Endothelial cell of umbilical vein (primary cell): ENCODE results near the gene OLFM1. TPM values are rescaled to one million over a fixed set of nuclear protein-coding genes. Genes with fewer than 3 reads are reported as not detected.

Source experiments
- BruUV-seq: library from RNA; stranded (reverse); fragments of 400-500 nt; replicated peaks from 2 replicates; lab custom pipeline; 2021; lab: Mats Ljungman, UMichigan
- CTCF ChIA-PET: fragments of 300-600, 350-600 bp; sonication (Branson Sonifier 250); formaldehyde crosslinking; loops from one replicate; lab custom pipeline; 2021; ENCODE audit warnings: antibody characterized with exemption, inconsistent platforms; lab: Charles Lee
- POLR2A ChIA-PET: fragments of 300-600, 350-600 bp; sonication (Branson Sonifier 250); formaldehyde crosslinking; loops from one replicate; lab custom pipeline; 2021; ENCODE audit warnings: antibody characterized with exemption, inconsistent platforms; lab: Charles Lee
- DNase-seq: peaks from one replicate; pipeline ENCODE4 v3.0.0-alpha.2; 2011; ENCODE audit warnings: low read depth, low spot score
- FAIRE-seq: peaks from 2 replicates; lab custom pipeline; 2011; peaks lifted over from hg19 to GRCh38; lab: Jason Lieb, UNC
- H2AFZ ChIP-seq: 2 replicates; pipeline ENCODE4 v1.6.0; 2012; ENCODE audit warnings: low read depth, low read length, control low read depth, inconsistent platforms
- H3K27ac ChIP-seq: 2 replicates; pipeline ENCODE4 v1.5.1; 2011; ENCODE audit warnings: low read depth, mild to moderate bottlenecking, control low read depth, low read length, moderate library complexity; ENCODE audit not compliant: insufficient read depth
- H3K27me3 ChIP-seq, 2 experiments: 2 replicates each; pipeline versions ENCODE4 v1.6.0 to v1.6.1; 2011; ENCODE audit warnings: low read length in 2 of 2, mixed read lengths in 1 of 2; ENCODE audit not compliant: control insufficient read depth in 2 of 2, insufficient read depth in 2 of 2
- H3K36me3 ChIP-seq, 2 experiments: 2 replicates in 1 of 2; 3 replicates in 1 of 2; pipeline ENCODE4 v1.5.1; 2011; ENCODE audit warnings: low read length in 2 of 2, mild to moderate bottlenecking in 1 of 2, moderate library complexity in 1 of 2; ENCODE audit not compliant: control insufficient read depth in 2 of 2, insufficient read depth in 2 of 2; ENCODE audit errors: extremely low read depth in 1 of 2
- H3K4me1 ChIP-seq: 3 replicates; pipeline ENCODE4 v1.5.1; 2011; ENCODE audit warnings: mild to moderate bottlenecking, low read length; ENCODE audit not compliant: control insufficient read depth, insufficient read depth; ENCODE audit errors: extremely low read depth
- H3K4me2 ChIP-seq: 2 replicates; pipeline ENCODE4 v1.6.1; 2011; ENCODE audit warnings: low read length, control low read depth, mixed read lengths; ENCODE audit not compliant: insufficient read depth
- H3K4me3 ChIP-seq, 3 experiments: fragments of 200-600 bp in 1 of 3; sonication (generic), shearing (Covaris generic) in 1 of 3; replicated peaks in 1 of 3; 2 replicates each; pipeline ENCODE4 v1.5.1; 2011 to 2016; ENCODE audit warnings: control low read depth in 3 of 3, low read length in 3 of 3, mild to moderate bottlenecking in 2 of 3, inconsistent platforms in 1 of 3, low read depth in 1 of 3, moderate library complexity in 1 of 3; ENCODE audit not compliant: insufficient read depth in 1 of 3
- H3K79me2 ChIP-seq: 2 replicates; pipeline ENCODE4 v1.6.0; 2012; ENCODE audit warnings: low read length, inconsistent platforms; ENCODE audit not compliant: control insufficient read depth, insufficient read depth
- H3K9ac ChIP-seq: replicated peaks from 2 replicates; pipeline ENCODE3; 2011; ENCODE audit warnings: low read length, control low read depth; ENCODE audit not compliant: insufficient read depth; ENCODE audit errors: extremely low read depth
- H3K9me1 ChIP-seq: replicated peaks from 3 replicates; pipeline ENCODE4 v1.6.0; 2011; ENCODE audit warnings: mild to moderate bottlenecking, low read length; ENCODE audit not compliant: control insufficient read depth, insufficient read depth; ENCODE audit errors: extremely low read depth
- H3K9me3 ChIP-seq: replicated peaks from 2 replicates; pipeline ENCODE4 v1.5.1; 2012; ENCODE audit warnings: low read length, inconsistent platforms; ENCODE audit not compliant: control insufficient read depth, insufficient read depth
- H4K20me1 ChIP-seq: replicated peaks from 2 replicates; pipeline ENCODE3; 2011; ENCODE audit warnings: mild to moderate bottlenecking, low read length; ENCODE audit not compliant: control insufficient read depth, insufficient read depth; ENCODE audit errors: extremely low read depth
- EZH2 ChIP-seq: IDR thresholded peaks from 2 replicates; pipeline ENCODE4 v1.6.1; 2012; ENCODE audit warnings: borderline replicate concordance, low read depth, mild to moderate bottlenecking, moderate library complexity, low read length, inconsistent platforms; ENCODE audit not compliant: severe bottlenecking
- FOS ChIP-seq: IDR thresholded peaks from 2 replicates; pipeline ENCODE4 v1.6.1; 2011; ENCODE audit warnings: mild to moderate bottlenecking, low read length, moderate library complexity, borderline replicate concordance; ENCODE audit not compliant: insufficient read depth
- GATA2 ChIP-seq: IDR thresholded peaks from 2 replicates; pipeline ENCODE4 v1.7.0; 2011; ENCODE audit warnings: low read depth, mild to moderate bottlenecking, moderate library complexity, mixed read lengths, low read length; ENCODE audit not compliant: insufficient read length, insufficient read depth
- JUN ChIP-seq: IDR thresholded peaks from 2 replicates; pipeline ENCODE4 v1.6.1; 2011; ENCODE audit warnings: borderline replicate concordance, low read depth; ENCODE audit not compliant: insufficient read length, insufficient read depth
- MYC ChIP-seq: IDR thresholded peaks from one replicate; pipeline ENCODE4 v1.6.1; 2011; ENCODE audit warnings: mild to moderate bottlenecking, low read depth, low read length
- POLR2A ChIP-seq: IDR thresholded peaks from 2 replicates; pipeline ENCODE4 v1.6.1; 2012; ENCODE audit warnings: low read depth, mild to moderate bottlenecking, control low read depth, low read length
- POLR2AphosphoS5 ChIP-seq: IDR thresholded peaks from 2 replicates; pipeline ENCODE4 v1.6.1; 2012; ENCODE audit warnings: low read depth, mild to moderate bottlenecking, control low read depth, low read length, moderate library complexity; ENCODE audit not compliant: insufficient read depth
- dilution Hi-C: fragments of 300-500 bp; cut with MboI; formaldehyde crosslinking; loops from one replicate; pipeline ENCODE4 v1.15.0; 2019; ENCODE audit warnings: low sequenced_read_pairs; ENCODE audit not compliant: extremely low pct_ligation_motif_present
- intact Hi-C: fragments of 100-400 bp; cut with micrococcal nuclease; formaldehyde crosslinking; loops from one replicate; pipeline ENCODE4 v1.10.0; 2022
- polyA plus RNA-seq, 4 experiments: library from polyadenylated mRNA; depleted of rRNA in 3 of 4; stranded (reverse) in 3 of 4; unstranded in 1 of 4; fragments of >200 nt; gene quantifications; 2 replicates each; pipeline versions ENCODE4 v1.2.1 to v1.2.3, GENCODE V29; 2011 to 2012; ENCODE audit warnings: missing spikeins in 1 of 4
- total RNA-seq: library from RNA; stranded (reverse); gene quantifications from 2 replicates; pipeline ENCODE4 v1.2.3, GENCODE V29; 2021
- TF ChIP-seq, protein P1 (sequence below): IDR thresholded peaks from 2 replicates; pipeline ENCODE4 v1.6.1; 2011; ENCODE audit not compliant: insufficient read depth, insufficient read length
- TF ChIP-seq, protein P2 (sequence below), 2 donors: IDR thresholded peaks; 1 replicate in 1 of 2; 2 replicates in 1 of 2; pipeline ENCODE4 v1.5.1; 2011; ENCODE audit warnings: low read length in 2 of 2, mild to moderate bottlenecking in 2 of 2, moderate library complexity in 2 of 2, control low read depth in 1 of 2, inconsistent platforms in 1 of 2, low read depth in 1 of 2; ENCODE audit not compliant: insufficient read depth in 1 of 2; ENCODE audit errors: extremely low read depth in 1 of 2

OLFM1 gene
- total and polyA plus RNA-seq, 2 donors (not counting 3 experiments of a cell fraction or from before 2014, with no cell fraction given) = 0.07 to 0.95 TPM

DNA sequence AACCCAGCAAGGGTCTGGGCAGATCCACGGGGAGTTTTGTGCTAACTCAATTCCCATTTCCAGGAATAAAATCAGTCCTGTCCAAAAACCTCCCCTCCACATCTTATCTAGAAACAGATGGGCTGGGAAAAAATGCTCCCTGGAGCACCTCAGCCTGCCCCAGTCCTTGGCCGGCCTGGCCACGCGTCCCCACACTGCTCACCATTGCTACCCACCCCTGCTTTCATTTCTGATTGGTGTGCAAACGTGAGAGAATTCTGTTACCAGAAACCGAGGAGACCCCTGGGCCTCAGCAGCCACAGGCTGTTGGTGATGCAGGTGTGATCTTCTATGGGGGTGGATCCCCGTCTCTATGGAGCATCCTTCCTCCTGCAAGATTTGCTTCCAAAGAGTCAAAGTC lies 38.0 kb upstream of the OLFM1 start:
- FAIRE-seq = no peak
- no peaks in the 10 kb centered on the region for H3K36me3 ChIP-seq
- no peaks in the 10 kb centered on the region for H4K20me1 ChIP-seq
- H2AFZ ChIP-seq = no peak overlapping the region
- H3K79me2 ChIP-seq = no peaks in the 10 kb centered on the region
- TF ChIP-seq POLR2AphosphoS5 (no peak), JUN (no peak), POLR2A (no peak), MYC (no peak), GATA2 (no peak), EZH2 (no peak), FOS (no peak)
- TF ChIP-seq, protein P1, sequence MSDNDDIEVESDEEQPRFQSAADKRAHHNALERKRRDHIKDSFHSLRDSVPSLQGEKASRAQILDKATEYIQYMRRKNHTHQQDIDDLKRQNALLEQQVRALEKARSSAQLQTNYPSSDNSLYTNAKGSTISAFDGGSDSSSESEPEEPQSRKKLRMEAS = no peak
- TF ChIP-seq, protein P2, sequence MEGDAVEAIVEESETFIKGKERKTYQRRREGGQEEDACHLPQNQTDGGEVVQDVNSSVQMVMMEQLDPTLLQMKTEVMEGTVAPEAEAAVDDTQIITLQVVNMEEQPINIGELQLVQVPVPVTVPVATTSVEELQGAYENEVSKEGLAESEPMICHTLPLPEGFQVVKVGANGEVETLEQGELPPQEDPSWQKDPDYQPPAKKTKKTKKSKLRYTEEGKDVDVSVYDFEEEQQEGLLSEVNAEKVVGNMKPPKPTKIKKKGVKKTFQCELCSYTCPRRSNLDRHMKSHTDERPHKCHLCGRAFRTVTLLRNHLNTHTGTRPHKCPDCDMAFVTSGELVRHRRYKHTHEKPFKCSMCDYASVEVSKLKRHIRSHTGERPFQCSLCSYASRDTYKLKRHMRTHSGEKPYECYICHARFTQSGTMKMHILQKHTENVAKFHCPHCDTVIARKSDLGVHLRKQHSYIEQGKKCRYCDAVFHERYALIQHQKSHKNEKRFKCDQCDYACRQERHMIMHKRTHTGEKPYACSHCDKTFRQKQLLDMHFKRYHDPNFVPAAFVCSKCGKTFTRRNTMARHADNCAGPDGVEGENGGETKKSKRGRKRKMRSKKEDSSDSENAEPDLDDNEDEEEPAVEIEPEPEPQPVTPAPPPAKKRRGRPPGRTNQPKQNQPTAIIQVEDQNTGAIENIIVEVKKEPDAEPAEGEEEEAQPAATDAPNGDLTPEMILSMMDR (IDR thresholded peaks at IDR 0.05; ENCODE audit: extremely low read depth in 1 of 2, insufficient read depth in 1 of 2, low read depth in 1 of 2, low read length in 2 of 2) = no peak
- no peaks in the 10 kb centered on the region for H3K4me1 ChIP-seq
- H3K27ac ChIP-seq = no peak overlapping the region
- no peak overlapping the region for H3K4me3 ChIP-seq
- dilution Hi-C loops (no loop called here), intact Hi-C loops (no loop called here)
- no peak for DNase-seq
- no peaks in the 10 kb centered on the region for H3K9me1 ChIP-seq
- H3K4me2 ChIP-seq = no peak overlapping the region
- no peak overlapping the region for H3K9ac ChIP-seq
- BruUV-seq = no TSS peak
- no peaks in the 10 kb centered on the region for H3K27me3 ChIP-seq
- H3K9me3 ChIP-seq = no peaks in the 10 kb centered on the region
- CTCF ChIA-PET = no interaction called here
- POLR2A ChIA-PET = no interaction called here
